Measurements from ENCODE around the gene ERCC6.

- TF ChIP-seq CTCF (conservative IDR thresholded peaks at IDR 0.05; ENCODE audit: low read depth, low read length) (no peak), EZH2 (IDR thresholded peaks at IDR 0.05; ENCODE audit: low read length, unreplicated experiment) (no peak), EZH2phosphoT487 (IDR thresholded peaks at IDR 0.05; ENCODE audit: borderline replicate concordance, low read length) (no peak)
Measured at GRCh38 chr10:49505589-49505988, 33.3 kb downstream of the ERCC6 start.

Measured in PC-3 (cell line).